Vagina (tissue), 2 donors: Measurements from ENCODE around the gene NINJ1. TPM values are rescaled to one million over a fixed set of nuclear protein-coding genes. Genes with fewer than 3 reads are reported as not detected.

ENCODE experiments used
- DNase-seq, 2 donors: peaks; one replicate each; pipeline ENCODE4 v3.0.0-alpha.2; 2017; ENCODE audit errors: extremely low spot score in 2 of 2
- H3K27ac ChIP-seq: fragments of 200-600 bp; sonication (generic); one replicate; pipeline ENCODE4 v1.5.1; 2019
- H3K27me3 ChIP-seq: fragments of 200-600 bp; sonication (generic); one replicate; pipeline ENCODE4 v1.5.1; 2019
- H3K36me3 ChIP-seq, 2 donors: fragments of 200-600 bp; sonication (generic); one replicate each; pipeline ENCODE4 v1.5.1; 2017 to 2019
- H3K4me1 ChIP-seq: fragments of 200-600 bp; sonication (generic); one replicate; pipeline ENCODE4 v1.5.1; 2019
- H3K4me3 ChIP-seq, 2 donors: fragments of 200-600 bp; sonication (generic); 1 replicate in 1 of 2; 2 replicates in 1 of 2; pipeline ENCODE4 v1.5.1; 2016 to 2019
- H3K9me3 ChIP-seq: fragments of 200-600 bp; sonication (generic); one replicate; pipeline ENCODE4 v1.5.1; 2019
- POLR2A ChIP-seq, 2 donors: fragments of 450-650 bp; IDR thresholded peaks; one replicate each; pipeline ENCODE4 v1.6.1; 2017; ENCODE audit warnings: antibody characterized with exemption in 2 of 2, mild to moderate bottlenecking in 2 of 2, moderate library complexity in 2 of 2
- POLR2AphosphoS5 ChIP-seq, 2 donors: sonication (generic); formaldehyde crosslinking; IDR thresholded peaks; one replicate each; pipeline ENCODE4 v1.9.0; 2017; ENCODE audit warnings: antibody characterized with exemption in 2 of 2, mild to moderate bottlenecking in 2 of 2, low read depth in 1 of 2; ENCODE audit not compliant: insufficient read depth in 1 of 2
- intact Hi-C: fragments of 100-400 bp; cut with DNase I; formaldehyde crosslinking; loops from one replicate; pipeline ENCODE4 v1.15.1; 2023
- total RNA-seq: library from RNA; depleted of rRNA; stranded (reverse); fragments of >200 nt; gene quantifications from one replicate; pipeline ENCODE4 v1.2.3, GENCODE V29; 2016
- TF ChIP-seq, protein P1 (sequence below), 3 experiments: fragments of 450-650 bp in 2 of 3; fragments of 200-600 bp in 1 of 3; sonication (generic) in 1 of 3; IDR thresholded peaks; one replicate each; pipeline ENCODE4 v1.5.1; 2017 to 2019; ENCODE audit warnings: antibody characterized with exemption in 3 of 3, mild to moderate bottlenecking in 2 of 3, moderate library complexity in 2 of 3

Gene NINJ1
- total RNA-seq, 1 donor from 2014 or later, result 78.6 TPM

DNA sequence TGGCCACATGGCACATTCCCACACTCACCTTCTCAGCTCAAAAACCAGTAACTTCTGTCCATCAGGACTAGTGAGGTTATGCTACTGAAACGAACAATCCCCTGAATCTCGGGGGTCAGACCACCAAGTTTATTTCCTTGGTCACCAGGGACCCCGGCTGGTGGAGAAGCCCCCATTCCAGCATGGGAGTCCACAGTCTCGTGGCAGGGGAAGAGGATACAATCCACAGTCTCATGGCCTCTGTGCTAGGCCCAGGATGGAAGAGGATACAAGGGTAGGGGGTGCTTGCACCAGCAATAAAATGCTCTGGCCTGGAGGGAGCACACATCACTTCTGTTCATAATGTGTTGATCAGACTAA is 45.4 kb downstream of the NINJ1 start:
- no peaks in the 10 kb centered on the region for H3K36me3 ChIP-seq
- no peak overlapping the region for H3K27ac ChIP-seq
- intact Hi-C loops, result no loop called here
- peaks cover 7% of the 10 kb centered on the region for H3K9me3 ChIP-seq
- peaks cover 8% of the 10 kb centered on the region for H3K4me1 ChIP-seq
- TF ChIP-seq POLR2A (IDR thresholded peaks at IDR 0.05), result no peak
- TF ChIP-seq POLR2AphosphoS5 (IDR thresholded peaks at IDR 0.05; ENCODE audit: insufficient read depth in 1 of 2, low read depth in 1 of 2), result no peak
- TF ChIP-seq, protein P1, sequence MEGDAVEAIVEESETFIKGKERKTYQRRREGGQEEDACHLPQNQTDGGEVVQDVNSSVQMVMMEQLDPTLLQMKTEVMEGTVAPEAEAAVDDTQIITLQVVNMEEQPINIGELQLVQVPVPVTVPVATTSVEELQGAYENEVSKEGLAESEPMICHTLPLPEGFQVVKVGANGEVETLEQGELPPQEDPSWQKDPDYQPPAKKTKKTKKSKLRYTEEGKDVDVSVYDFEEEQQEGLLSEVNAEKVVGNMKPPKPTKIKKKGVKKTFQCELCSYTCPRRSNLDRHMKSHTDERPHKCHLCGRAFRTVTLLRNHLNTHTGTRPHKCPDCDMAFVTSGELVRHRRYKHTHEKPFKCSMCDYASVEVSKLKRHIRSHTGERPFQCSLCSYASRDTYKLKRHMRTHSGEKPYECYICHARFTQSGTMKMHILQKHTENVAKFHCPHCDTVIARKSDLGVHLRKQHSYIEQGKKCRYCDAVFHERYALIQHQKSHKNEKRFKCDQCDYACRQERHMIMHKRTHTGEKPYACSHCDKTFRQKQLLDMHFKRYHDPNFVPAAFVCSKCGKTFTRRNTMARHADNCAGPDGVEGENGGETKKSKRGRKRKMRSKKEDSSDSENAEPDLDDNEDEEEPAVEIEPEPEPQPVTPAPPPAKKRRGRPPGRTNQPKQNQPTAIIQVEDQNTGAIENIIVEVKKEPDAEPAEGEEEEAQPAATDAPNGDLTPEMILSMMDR (IDR thresholded peaks at IDR 0.05), result no peak
- H3K4me3 ChIP-seq, result no peak overlapping the region
- DNase-seq, result peak; percentile 40 to 49
- H3K27me3 ChIP-seq, result no peaks in the 10 kb centered on the region

DNA sequence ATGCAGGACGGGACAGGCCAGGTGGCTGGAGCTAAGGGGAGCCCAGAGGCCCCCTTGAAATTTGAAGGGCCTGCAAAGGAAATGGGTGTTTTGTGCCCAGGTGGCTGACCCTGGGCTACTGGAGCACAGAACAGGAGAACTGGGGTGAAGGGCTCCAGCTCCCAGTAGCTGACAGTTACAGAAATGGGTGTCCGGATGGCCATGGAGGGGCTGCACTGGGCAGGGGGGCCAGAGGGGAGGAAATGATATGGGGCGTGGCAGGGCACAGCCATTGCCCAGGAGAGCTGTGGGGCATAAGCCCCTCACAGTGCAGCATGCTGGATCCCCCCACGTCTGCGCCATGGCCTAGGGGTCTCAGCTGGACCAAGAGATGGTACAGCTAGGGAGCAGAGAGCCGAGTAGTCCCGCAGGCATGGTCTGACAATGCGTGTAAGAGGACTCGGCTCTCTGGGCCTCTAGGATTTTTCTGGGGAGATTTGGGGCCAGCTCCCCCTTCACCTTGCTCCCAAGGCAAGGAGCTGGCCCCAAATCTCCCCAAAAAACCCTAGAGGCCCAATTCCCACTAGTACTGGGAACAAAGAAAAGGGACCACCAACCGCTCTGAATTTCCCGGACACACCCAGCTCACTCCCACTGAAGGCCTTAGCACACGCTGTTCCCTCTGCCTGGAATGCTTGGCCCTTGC is 45.9 kb downstream of the NINJ1 start:
- H3K27ac ChIP-seq, result no peak overlapping the region
- peak; percentile 62 to 84 for DNase-seq
- no peak overlapping the region for H3K4me3 ChIP-seq
- intact Hi-C loops, result no loop called here
- peaks cover 5% of the 10 kb centered on the region for H3K4me1 ChIP-seq
- no peaks in the 10 kb centered on the region for H3K36me3 ChIP-seq
- no peaks in the 10 kb centered on the region for H3K27me3 ChIP-seq
- H3K9me3 ChIP-seq, result peaks cover 7% of the 10 kb centered on the region
- TF ChIP-seq POLR2A (IDR thresholded peaks at IDR 0.05) (no peak), POLR2AphosphoS5 (IDR thresholded peaks at IDR 0.05; ENCODE audit: insufficient read depth in 1 of 2, low read depth in 1 of 2) (no peak)
- TF ChIP-seq, protein P1 (IDR thresholded peaks at IDR 0.05), result no peak

DNA sequence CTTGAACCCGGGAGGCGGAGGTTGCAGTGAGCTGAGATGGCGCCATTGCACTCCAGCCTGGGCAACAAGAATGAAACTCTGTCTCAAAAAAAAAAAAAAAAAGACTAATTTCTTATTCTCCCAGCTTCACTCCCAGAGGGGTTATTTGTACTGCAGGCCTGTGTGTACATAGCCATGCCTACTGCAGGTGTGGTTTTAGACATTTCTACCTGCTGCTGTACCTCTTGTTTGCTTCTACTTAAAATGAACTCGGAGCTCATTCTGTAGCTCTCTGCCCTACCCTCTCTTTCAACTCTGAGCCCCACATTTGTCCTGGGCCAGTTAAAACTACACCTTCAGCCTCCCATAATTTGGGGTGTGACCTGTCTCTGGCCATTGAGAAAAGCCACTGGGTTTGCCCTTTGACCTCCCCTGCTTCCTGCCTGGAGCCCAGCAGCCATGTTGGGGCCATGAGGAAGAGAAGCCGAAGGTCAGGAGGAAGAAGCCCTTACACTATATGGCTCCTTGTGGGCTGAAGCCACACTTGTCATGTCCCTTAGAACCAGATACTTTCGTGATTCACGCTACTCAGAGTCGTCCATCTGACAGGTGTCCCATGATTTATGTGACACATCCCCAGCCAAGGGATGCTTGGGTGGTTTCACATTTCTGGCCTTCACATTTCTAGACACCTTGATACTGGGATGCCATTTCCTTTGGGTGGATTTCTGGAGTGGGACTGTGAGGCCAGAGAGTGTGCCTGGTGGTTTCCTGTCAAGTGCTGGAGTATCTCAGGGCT is 47.4 kb downstream of the NINJ1 start:
- Histone ChIP-seq H3K9me3 (peaks cover 7% of the 10 kb centered on the region), H3K27me3 (no peaks in the 10 kb centered on the region), H3K4me3 (no peak overlapping the region), H3K4me1 (no peaks in the 10 kb centered on the region), H3K36me3 (no peaks in the 10 kb centered on the region), H3K27ac (no peak overlapping the region)
- TF ChIP-seq, protein P1 (IDR thresholded peaks at IDR 0.05), result no peak
- TF ChIP-seq POLR2AphosphoS5 (IDR thresholded peaks at IDR 0.05; ENCODE audit: insufficient read depth in 1 of 2, low read depth in 1 of 2), result no peak
- TF ChIP-seq POLR2A (IDR thresholded peaks at IDR 0.05), result no peak
- peak; percentile 61 to 62 for DNase-seq
- intact Hi-C loops, result no loop called here

DNA sequence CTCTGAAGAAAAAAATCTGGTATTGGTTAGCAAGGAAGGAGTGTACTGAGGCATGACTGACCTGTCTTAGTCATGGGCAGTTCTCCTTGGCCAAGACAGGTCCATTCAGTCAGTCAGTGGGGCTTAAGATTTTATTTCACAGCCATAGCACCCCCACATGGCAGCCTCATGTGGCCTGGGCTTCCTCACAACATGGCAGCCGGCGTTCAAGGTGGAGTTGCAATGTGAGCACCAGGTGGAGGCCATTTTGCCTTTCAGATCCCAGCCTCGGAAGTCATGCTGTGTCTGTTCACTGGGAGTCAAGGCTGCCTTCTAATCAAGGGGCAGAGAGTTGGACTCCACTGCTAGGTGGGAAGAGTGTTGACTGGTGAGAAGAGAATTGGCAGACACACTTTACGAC is 48.4 kb downstream of the NINJ1 start:
- TF ChIP-seq, protein P1 (IDR thresholded peaks at IDR 0.05), result no peak
- TF ChIP-seq POLR2AphosphoS5 (IDR thresholded peaks at IDR 0.05; ENCODE audit: insufficient read depth in 1 of 2, low read depth in 1 of 2), result no peak
- TF ChIP-seq POLR2A (IDR thresholded peaks at IDR 0.05), result no peak
- Histone ChIP-seq H3K27me3 (no peaks in the 10 kb centered on the region), H3K36me3 (no peaks in the 10 kb centered on the region), H3K4me3 (no peak overlapping the region), H3K27ac (no peak overlapping the region), H3K9me3 (no peaks in the 10 kb centered on the region), H3K4me1 (no peaks in the 10 kb centered on the region)
- peak; percentile 31 to 60 for DNase-seq
- intact Hi-C loops, result no loop called here

DNA sequence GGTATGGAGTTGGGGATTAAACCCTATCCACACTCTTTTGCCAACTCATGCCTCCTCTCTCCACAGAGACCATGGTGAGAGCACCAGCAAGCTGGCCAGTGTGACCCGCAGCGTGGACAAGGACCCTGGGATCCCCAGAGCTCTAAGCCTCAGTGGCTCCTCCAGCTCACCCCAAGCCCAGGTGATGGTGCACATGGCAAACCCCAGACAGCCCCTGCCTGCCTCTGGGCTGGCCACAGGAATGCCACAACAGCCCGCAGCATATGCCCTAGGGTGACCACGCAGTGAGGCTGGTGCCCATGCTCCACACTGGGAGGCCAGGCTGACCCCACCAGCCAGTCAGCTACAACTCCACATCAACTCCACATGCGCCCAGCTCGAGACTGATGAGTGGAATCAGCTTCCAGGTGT is 49.6 kb downstream of the NINJ1 start:
- Histone ChIP-seq H3K27ac (no peak overlapping the region), H3K36me3 (no peaks in the 10 kb centered on the region), H3K4me3 (no peak overlapping the region), H3K9me3 (no peaks in the 10 kb centered on the region), H3K4me1 (no peaks in the 10 kb centered on the region), H3K27me3 (no peaks in the 10 kb centered on the region)
- TF ChIP-seq POLR2A (IDR thresholded peaks at IDR 0.05) (no peak), POLR2AphosphoS5 (IDR thresholded peaks at IDR 0.05; ENCODE audit: insufficient read depth in 1 of 2, low read depth in 1 of 2) (no peak)
- TF ChIP-seq, protein P1 (IDR thresholded peaks at IDR 0.05), result no peak
- DNase-seq, result peak; percentile 76 to 81
- intact Hi-C loops, result no loop called here
